Ishikawa (cell line): Measurements from ENCODE around the gene SYS1.

Experiments
- CEBPB ChIP-seq: IDR thresholded peaks from 2 replicates; pipeline ENCODE4 v1.6.1; 2012
- CREB1 ChIP-seq: IDR thresholded peaks from 2 replicates; pipeline ENCODE4 v1.6.1; 2012; ENCODE audit warnings: low read depth
- EGR1 ChIP-seq: IDR thresholded peaks from 2 replicates; pipeline ENCODE4 v1.6.1; 2012
- EP300 ChIP-seq: IDR thresholded peaks from 2 replicates; pipeline ENCODE4 v1.6.1; 2012; ENCODE audit warnings: borderline replicate concordance
- FOXM1 ChIP-seq: IDR thresholded peaks from 2 replicates; pipeline ENCODE4 v1.6.1; 2012; ENCODE audit warnings: low read depth, borderline replicate concordance
- NFIC ChIP-seq: IDR thresholded peaks from 2 replicates; pipeline ENCODE4 v1.6.1; 2012
- RAD21 ChIP-seq: IDR thresholded peaks from 2 replicates; pipeline ENCODE4 v1.6.1; 2012; ENCODE audit warnings: low read depth
- TAF1 ChIP-seq: IDR thresholded peaks from 2 replicates; pipeline ENCODE4 v1.6.1; 2012; ENCODE audit warnings: low read depth, mild to moderate bottlenecking
- TCF12 ChIP-seq: IDR thresholded peaks from 2 replicates; pipeline ENCODE4 v1.6.1; 2012; ENCODE audit warnings: low read depth
- TEAD4 ChIP-seq: IDR thresholded peaks from 2 replicates; pipeline ENCODE4 v1.6.1; 2012
- USF1 ChIP-seq: IDR thresholded peaks from 2 replicates; pipeline ENCODE4 v1.6.1; 2012
- YY1 ChIP-seq: IDR thresholded peaks from 2 replicates; pipeline ENCODE4 v1.6.1; 2012; ENCODE audit warnings: low read depth
- ZBTB7A ChIP-seq: IDR thresholded peaks from 2 replicates; pipeline ENCODE4 v1.6.1; 2012; ENCODE audit warnings: low read depth
- TF ChIP-seq, protein P1 (sequence below): IDR thresholded peaks from 2 replicates; pipeline ENCODE4 v1.6.1; 2012
- TF ChIP-seq, protein P2 (sequence below): IDR thresholded peaks from 2 replicates; pipeline ENCODE4 v1.6.1; 2012; ENCODE audit warnings: low read depth, mild to moderate bottlenecking

The SYS1 gene

GRCh38 chr20:45406260-45407066, 43.5 kb downstream of the SYS1 start:
- TF ChIP-seq TAF1, result peak; percentile 63
- TF ChIP-seq, protein P1, sequence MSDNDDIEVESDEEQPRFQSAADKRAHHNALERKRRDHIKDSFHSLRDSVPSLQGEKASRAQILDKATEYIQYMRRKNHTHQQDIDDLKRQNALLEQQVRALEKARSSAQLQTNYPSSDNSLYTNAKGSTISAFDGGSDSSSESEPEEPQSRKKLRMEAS, result peak; percentile 63; the same call in 1 of the 2 replicates
- TF ChIP-seq TCF12, result peak; percentile 48; the same call in 1 of the 2 replicates
- peak; percentile 88 for TF ChIP-seq EGR1
- no peak for TF ChIP-seq YY1
- no peak for TF ChIP-seq FOXM1
- TF ChIP-seq ZBTB7A, result 0 out of 2 replicates have a peak, but pooled peaks have one; percentile 61

- no peak for TF ChIP-seq TAF1
- TF ChIP-seq, protein P1, result no peak
- no peak for TF ChIP-seq CREB1
- no peak for TF ChIP-seq FOXM1
- TF ChIP-seq EGR1, result no peak
These were observed 44.2 kb downstream of the SYS1 start for GRCh38 chr20:45407067-45407745.

GRCh38 chr20:45407783-45408645, 45.1 kb downstream of the SYS1 start, which contains the start of gene DBNDD2:
DBNDD2 (plus strand) TSS chr20:45408289; CDS start chr20:45408468, 179 bp downstream.
- TF ChIP-seq CREB1 (no peak), CEBPB (no peak), TCF12 (no peak), TEAD4 (no peak), YY1 (no peak), RAD21 (no peak), NFIC (no peak), EP300 (no peak), USF1 (no peak), ZBTB7A (no peak), EGR1 (no peak), FOXM1 (no peak), TAF1 (no peak)
- TF ChIP-seq, protein P2, sequence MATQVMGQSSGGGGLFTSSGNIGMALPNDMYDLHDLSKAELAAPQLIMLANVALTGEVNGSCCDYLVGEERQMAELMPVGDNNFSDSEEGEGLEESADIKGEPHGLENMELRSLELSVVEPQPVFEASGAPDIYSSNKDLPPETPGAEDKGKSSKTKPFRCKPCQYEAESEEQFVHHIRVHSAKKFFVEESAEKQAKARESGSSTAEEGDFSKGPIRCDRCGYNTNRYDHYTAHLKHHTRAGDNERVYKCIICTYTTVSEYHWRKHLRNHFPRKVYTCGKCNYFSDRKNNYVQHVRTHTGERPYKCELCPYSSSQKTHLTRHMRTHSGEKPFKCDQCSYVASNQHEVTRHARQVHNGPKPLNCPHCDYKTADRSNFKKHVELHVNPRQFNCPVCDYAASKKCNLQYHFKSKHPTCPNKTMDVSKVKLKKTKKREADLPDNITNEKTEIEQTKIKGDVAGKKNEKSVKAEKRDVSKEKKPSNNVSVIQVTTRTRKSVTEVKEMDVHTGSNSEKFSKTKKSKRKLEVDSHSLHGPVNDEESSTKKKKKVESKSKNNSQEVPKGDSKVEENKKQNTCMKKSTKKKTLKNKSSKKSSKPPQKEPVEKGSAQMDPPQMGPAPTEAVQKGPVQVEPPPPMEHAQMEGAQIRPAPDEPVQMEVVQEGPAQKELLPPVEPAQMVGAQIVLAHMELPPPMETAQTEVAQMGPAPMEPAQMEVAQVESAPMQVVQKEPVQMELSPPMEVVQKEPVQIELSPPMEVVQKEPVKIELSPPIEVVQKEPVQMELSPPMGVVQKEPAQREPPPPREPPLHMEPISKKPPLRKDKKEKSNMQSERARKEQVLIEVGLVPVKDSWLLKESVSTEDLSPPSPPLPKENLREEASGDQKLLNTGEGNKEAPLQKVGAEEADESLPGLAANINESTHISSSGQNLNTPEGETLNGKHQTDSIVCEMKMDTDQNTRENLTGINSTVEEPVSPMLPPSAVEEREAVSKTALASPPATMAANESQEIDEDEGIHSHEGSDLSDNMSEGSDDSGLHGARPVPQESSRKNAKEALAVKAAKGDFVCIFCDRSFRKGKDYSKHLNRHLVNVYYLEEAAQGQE, result no peak
- TF ChIP-seq, protein P1, result no peak

GRCh38 chr20:45408646-45409213, 45.8 kb downstream of the SYS1 start:
- TF ChIP-seq ZBTB7A (no peak), TCF12 (no peak), YY1 (no peak), EP300 (no peak), TEAD4 (no peak), TAF1 (no peak), RAD21 (no peak), CEBPB (no peak), EGR1 (no peak), FOXM1 (no peak), NFIC (no peak)
- TF ChIP-seq, protein P2, result no peak
- TF ChIP-seq, protein P1, result no peak
